ENCODE data around the gene GNMT.

GNMT gene

GRCh38 chr6:42960243-42961019, at the start of gene GNMT:
Gene GNMT, plus strand, starts transcription at chr6:42960754. Its CDS starts 14 bp downstream, at chr6:42960768.
- DNase-seq (ENCODE audit: low read depth), result no peak

GRCh38 chr6:42911171-42912021, 49.2 kb upstream of the GNMT start:
- peak; percentile 22 for DNase-seq (ENCODE audit: low read depth)

GRCh38 chr6:42914546-42914945, 46.0 kb upstream of the GNMT start:
- no peak for DNase-seq (ENCODE audit: low read depth)

GRCh38 chr6:42915732-42916131, 44.8 kb upstream of the GNMT start, which contains the start of gene PTCRA:
Gene PTCRA, plus strand, starts transcription at chr6:42916053. Its CDS starts 17 bp downstream, at chr6:42916070.
- no peak for DNase-seq (ENCODE audit: low read depth)

GRCh38 chr6:42916288-42916687, 44.3 kb upstream of the GNMT start:
- no peak for DNase-seq (ENCODE audit: low read depth)

- DNase-seq (ENCODE audit: low read depth), result no peak
Observed at GRCh38 chr6:42921801-42922200, 38.8 kb upstream of the GNMT start.

- DNase-seq (ENCODE audit: low read depth), result peak; percentile 58
Observed at GRCh38 chr6:42923666-42924065, 36.9 kb upstream of the GNMT start.

GRCh38 chr6:42925248-42925857, 35.2 kb upstream of the GNMT start:
- DNase-seq (ENCODE audit: low read depth), result no peak

- peak; percentile 99 for DNase-seq (ENCODE audit: low read depth)
Observed at GRCh38 chr6:42928986-42929820, 31.4 kb upstream of the GNMT start, which contains the start of gene CNPY3. Gene CNPY3, plus strand, starts transcription at chr6:42929480. Its CDS starts 91 bp downstream, at chr6:42929571.

GRCh38 chr6:42929821-42930360, 30.7 kb upstream of the GNMT start:
- peak; percentile 81 for DNase-seq (ENCODE audit: low read depth)

GRCh38 chr6:42932412-42932811, 28.1 kb upstream of the GNMT start:
- no peak for DNase-seq (ENCODE audit: low read depth)

- no peak for DNase-seq (ENCODE audit: low read depth)
Observed at GRCh38 chr6:42933205-42933604, 27.3 kb upstream of the GNMT start.

GRCh38 chr6:42935322-42935721, 25.2 kb upstream of the GNMT start:
- no peak for DNase-seq (ENCODE audit: low read depth)

GRCh38 chr6:42936398-42936797, 24.2 kb upstream of the GNMT start:
- no peak for DNase-seq (ENCODE audit: low read depth)

- DNase-seq (ENCODE audit: low read depth), result no peak
Observed at GRCh38 chr6:42937548-42938427, 22.8 kb upstream of the GNMT start.

- no peak for DNase-seq (ENCODE audit: low read depth)
Observed at GRCh38 chr6:42938428-42938796, 22.1 kb upstream of the GNMT start.

- no peak for DNase-seq (ENCODE audit: low read depth)
Observed at GRCh38 chr6:42938987-42939809, 21.4 kb upstream of the GNMT start.

GRCh38 chr6:42939810-42940167, 20.8 kb upstream of the GNMT start:
- no peak for DNase-seq (ENCODE audit: low read depth)

GRCh38 chr6:42940493-42941045, 20.0 kb upstream of the GNMT start:
- DNase-seq (ENCODE audit: low read depth), result no peak

Data from amniotic epithelial cell (primary cell).